Hepatocyte (in vitro differentiated cells): Measurements from ENCODE around the gene COL4A3.

Experiments used
- EZH2 ChIP-seq: fragments of 200-600 bp; sonication (generic); IDR thresholded peaks from 2 replicates; pipeline ENCODE4 v1.6.1; 2016; ENCODE audit warnings: antibody characterized with exemption, mild to moderate bottlenecking, borderline replicate concordance
- TF ChIP-seq, protein P1 (sequence below): fragments of 200-600 bp; sonication (generic); IDR thresholded peaks from 2 replicates; pipeline ENCODE4 v1.5.1; 2016; ENCODE audit warnings: antibody characterized with exemption, mild to moderate bottlenecking; ENCODE audit not compliant: poor library complexity

- TF ChIP-seq, protein P1, sequence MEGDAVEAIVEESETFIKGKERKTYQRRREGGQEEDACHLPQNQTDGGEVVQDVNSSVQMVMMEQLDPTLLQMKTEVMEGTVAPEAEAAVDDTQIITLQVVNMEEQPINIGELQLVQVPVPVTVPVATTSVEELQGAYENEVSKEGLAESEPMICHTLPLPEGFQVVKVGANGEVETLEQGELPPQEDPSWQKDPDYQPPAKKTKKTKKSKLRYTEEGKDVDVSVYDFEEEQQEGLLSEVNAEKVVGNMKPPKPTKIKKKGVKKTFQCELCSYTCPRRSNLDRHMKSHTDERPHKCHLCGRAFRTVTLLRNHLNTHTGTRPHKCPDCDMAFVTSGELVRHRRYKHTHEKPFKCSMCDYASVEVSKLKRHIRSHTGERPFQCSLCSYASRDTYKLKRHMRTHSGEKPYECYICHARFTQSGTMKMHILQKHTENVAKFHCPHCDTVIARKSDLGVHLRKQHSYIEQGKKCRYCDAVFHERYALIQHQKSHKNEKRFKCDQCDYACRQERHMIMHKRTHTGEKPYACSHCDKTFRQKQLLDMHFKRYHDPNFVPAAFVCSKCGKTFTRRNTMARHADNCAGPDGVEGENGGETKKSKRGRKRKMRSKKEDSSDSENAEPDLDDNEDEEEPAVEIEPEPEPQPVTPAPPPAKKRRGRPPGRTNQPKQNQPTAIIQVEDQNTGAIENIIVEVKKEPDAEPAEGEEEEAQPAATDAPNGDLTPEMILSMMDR, result no peak
- TF ChIP-seq EZH2, result peak; percentile 69
Observed at GRCh38 chr2:227164763-227165291, 403 bp downstream of the COL4A3 start.
